ENCODE data around the gene VARS1. TPM values are rescaled to one million over a fixed set of nuclear protein-coding genes. Genes with fewer than 3 reads are reported as not detected.
"Not testable (repeated sequence)": the region's sequence is repeated elsewhere in the genome, so short reads cannot be mapped to it uniquely, and the experiment has no call there.

VARS1 gene
- 42.1 and 46.7 TPM in 2 replicates for total RNA-seq (2014; rRNA removed; shearing (Covaris generic))
- polyA plus RNA-seq (2014; cell fraction: nucleus; rRNA removed), result 123 and 136 TPM in 2 replicates

DNA sequence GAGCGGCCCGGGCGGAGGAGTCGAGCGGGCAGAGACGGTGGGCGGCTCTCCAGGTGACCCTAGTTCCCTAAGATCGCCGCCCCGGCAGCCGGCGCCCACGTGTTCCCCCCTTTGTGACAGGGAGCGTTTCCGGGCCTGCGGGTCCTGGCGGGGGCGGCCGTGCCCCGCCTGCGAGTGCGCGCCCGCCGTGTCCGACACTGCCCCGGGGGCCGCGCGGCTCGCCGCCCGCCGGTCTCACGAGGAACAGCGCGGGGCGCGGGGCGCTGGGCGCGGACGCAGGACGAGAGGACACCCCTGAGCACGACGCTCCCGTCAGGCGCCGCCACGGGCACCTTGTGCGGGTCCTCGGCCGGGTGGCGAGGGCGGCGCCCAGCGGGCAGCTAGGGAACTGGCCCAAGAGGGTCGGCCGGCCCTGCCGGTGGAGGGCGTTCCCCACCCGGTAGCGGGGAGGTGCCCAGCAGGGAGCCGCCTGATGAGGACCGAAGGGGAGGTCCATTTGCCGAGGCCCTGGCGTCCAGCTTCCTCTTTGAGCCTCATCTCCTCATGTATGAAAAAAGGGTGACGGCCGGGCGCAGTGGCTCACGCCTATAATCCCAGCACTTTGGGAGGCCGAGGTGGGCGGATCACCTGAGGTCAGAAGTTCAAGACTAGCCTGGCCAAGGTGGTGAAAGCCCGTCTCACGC is at the start of gene VARS1:
Gene VARS1, minus strand, starts transcription at position 137 of the 683 bp plus-strand sequence. CDS start 535 bp downstream, outside the sequence.
- peak; percentile 83 for DNase-seq (ENCODE audit: extremely low read depth, low read depth)

DNA sequence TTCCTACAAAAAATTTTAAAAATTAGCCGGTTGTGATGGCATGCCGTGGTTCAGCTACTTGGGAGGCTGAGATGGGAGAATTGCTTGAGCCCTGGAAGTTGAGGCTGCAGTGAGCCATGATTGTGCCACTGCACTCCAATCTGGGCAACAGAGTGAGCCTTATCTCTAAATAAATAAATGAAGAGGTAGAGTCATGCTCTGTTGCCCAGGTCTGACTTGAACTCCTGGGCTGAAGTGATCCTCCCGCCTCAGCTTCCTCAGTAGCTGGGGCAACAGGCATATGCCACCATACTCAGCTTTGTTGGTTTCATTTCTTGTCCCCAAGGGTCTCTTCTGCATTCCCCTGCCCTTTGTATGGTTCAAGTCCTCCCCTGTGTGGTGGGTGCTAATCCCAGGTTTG is 49.0 kb upstream of the VARS1 start:
- no peak for DNase-seq (ENCODE audit: extremely low read depth, low read depth)

DNA sequence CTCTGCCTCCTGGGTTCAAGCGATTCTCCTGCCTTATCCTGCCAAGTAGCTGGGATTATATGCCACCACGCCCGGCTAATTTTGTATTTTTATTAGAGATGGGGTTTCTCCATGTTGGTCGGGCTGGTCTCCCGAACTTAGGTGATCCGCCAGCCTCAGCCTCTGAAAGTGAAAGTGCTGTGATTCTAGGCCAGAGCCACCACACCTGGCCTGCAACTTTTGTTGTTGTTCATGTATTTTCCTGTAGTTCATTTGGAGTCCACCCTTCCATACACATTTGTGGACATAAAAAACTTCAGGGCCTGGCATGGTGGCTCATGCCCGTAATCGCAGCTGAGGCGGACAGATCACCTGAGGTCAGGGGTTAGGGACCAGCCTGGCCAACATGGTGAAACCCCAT is 46.5 kb upstream of the VARS1 start:
- no peak for DNase-seq (ENCODE audit: extremely low read depth, low read depth)

DNA sequence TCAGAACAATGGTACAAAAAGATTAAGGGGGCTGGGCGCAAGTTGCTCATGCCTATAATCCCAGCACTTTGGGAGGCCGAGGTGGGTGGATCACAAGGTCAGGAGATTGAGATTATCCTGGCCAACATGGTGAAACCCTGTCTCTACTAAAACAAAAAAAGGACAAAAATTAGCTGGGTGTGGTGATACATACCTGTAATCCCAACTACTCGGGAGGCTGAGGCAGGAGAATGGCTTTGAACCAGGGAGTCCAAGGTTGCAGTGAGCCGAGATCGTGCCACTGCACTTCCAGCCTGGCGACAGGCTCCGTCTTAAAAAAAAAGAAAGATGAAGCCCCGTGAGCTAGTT is 44.2 kb upstream of the VARS1 start:
- DNase-seq (ENCODE audit: extremely low read depth, low read depth), result not testable (repeated sequence)

DNA sequence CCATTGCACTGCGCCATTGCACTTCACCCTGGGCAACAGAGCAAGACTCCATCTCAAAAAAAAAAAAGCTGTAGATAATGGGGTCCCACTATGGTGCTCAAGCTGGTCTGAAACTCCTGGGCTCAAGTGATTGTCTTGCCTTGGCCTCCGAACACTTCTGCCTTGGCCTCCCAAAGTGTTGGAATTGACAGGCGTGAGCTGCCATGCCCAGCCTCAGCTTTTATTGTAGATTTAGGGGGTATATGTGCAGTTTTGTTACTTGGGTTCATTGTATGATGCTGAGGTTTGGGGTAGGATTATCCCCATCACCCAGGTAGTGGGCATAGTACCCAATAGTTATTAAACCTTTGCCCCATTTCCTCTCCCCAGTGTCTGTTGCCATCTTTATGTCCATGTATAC is 43.4 kb upstream of the VARS1 start:
- DNase-seq (ENCODE audit: extremely low read depth, low read depth), result no peak

DNA sequence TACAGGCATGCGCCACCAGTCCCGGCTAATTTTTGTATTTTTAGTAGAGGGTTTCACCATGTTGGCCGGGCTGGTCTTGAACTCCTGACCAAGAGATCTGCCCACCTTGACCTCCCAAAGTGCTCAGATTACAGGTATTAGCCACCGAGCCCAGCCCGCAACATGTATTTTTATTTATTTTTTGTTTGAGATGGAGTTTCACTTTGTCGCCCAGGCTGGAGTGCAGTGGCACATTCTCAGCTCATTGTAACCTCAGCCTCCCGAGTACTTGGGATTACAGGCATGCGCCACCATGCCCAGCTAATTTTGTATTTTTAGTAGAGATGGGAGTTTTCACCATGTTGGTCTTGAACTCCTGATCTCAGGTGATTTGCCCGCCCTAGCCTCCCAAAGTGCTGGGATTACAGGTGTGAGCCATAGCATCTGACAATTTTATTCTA is 42.6 kb upstream of the VARS1 start:
- DNase-seq (ENCODE audit: extremely low read depth, low read depth), result not testable (repeated sequence)

DNA sequence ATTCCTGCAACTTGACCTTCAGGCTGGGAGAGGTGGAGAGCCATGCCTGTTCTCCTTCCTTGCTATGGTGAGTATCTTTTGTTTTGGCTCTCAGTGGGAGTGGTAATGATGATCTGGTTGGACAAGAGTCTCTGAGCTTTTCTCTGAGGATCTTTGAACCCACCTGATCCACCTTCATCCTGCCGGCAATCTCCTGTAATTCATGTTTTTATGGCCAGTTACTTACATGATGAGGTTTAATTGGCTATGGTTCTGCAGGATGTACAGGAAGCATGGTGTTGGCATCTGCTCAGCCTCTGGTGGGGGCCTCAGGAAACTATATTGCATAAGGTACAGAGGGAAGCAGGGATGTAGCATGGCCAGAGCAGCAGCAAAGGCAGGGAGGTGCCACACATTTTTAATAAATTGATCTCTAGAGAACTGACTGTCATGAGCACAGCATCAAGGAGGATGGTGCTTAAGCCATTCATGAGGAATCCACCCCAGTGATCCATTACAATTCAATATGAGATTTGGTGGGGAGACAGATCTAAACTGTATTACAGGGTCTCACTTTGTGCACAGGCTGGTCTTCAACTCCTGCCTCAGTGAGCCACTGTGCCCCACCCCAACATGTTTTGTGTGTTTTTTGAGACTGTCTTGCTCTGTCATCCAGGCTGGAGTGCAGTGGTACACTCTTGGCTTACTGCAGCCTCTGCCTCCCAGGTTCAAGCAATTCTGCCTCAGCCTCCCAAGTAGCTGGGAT is 42.0 kb upstream of the VARS1 start:
- DNase-seq (ENCODE audit: extremely low read depth, low read depth), result no peak

DNA sequence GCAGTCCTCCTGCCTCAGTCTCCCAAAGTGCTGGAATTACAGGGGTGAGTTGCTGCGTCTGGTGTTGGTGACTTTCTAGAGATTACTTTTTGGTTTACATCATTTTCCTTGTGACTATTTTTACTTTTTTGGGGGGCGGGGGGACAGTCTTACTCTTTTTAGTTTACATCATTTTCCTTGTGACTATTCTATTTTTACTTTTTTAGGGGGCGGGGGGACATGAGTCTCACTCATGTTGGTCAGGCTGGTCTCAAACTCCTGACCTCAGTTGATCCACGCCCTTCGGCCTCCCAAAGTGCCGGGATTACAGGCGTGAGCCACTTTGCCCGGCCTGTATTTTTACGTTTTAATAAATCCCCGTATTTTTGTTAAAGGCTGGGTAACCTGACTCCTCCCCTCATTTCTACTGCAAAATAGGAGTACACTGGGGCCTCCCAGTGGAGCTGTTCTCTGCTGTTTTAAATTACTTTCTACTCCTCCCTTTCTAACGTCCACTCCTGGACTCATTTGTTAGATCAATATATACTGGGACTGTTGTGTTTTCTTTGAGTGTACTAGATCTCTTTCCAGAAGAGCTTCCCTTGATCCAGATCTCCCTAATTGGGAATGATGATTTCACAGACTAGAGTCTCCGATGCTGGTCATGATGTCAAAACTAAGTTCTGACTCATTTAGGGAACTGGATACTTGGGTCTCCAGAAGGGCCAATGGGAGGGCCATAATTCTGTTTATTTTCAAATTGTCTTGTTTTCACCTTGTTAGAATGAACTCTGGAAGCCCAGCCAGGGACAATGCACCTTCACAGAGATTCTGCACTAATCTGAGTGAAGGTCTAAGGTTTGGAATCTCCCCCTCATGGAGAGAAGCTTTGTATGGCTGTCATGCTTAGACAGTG is 41.2 kb upstream of the VARS1 start:
- DNase-seq (ENCODE audit: extremely low read depth, low read depth), result no peak

DNA sequence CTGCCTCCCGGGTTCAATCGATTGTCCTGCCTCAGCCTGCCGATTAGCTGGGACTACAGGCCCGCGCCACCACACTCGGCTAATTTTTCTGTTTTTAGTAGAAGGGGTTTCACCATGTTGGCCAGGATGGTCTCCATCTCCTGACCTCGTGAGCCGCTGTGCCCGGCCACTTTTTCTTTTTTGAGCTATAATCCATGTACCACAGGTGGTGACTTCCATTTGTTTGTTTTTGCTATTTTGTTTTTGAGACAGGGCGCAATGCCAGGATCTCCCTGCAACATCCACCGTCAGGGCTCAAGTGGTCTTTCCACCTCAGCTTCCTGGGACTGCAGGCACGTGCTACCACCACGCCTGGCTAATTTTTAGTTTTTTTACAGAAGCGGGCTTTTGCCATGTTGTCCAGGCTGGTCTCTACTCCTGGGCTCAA is 40.5 kb upstream of the VARS1 start:
- no peak for DNase-seq (ENCODE audit: extremely low read depth, low read depth)

DNA sequence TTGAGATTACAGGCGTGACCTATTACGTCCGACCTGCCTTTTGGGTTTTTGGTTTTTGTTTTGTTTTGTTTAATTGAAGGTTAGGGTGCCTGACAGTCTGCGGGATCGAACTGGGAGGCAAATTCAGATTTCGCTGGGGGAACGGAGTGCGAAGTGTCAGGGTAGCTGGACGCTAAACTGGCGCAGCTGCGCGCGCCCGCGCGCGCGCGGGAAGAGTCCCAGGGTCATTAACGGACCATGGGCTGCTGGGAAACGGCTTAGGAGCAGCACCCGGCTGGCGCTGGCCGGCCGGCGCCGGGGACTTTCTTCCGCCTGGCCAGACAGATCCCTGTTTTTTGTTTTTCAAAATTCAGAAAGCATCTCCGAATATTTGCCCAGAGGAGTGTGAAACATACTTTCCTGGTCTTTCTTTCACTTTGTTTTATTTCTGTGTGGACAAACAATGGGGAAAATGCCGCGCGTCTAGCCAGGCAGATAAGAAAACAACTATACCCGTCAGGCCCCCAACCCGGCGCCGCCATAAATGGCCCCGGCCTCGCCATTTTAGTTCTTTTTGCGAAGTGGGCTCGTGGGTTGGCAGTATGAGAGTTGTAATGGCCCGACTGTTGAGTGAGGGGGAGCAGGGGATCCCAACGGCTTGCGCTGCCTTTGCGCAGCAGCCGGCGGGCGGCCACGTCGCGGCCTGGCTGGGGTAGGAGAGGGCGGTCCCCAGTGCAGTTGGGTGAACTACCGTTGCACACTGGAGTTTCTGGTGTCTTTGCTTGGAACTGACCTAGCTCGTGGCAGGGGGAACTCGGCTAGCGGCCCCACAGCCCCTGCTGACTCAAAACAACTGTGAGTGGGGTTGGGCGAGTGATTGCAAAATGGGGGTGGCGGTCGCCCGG is 39.1 kb upstream of the VARS1 start:
- peak; percentile 81 for DNase-seq (ENCODE audit: extremely low read depth, low read depth)

DNA sequence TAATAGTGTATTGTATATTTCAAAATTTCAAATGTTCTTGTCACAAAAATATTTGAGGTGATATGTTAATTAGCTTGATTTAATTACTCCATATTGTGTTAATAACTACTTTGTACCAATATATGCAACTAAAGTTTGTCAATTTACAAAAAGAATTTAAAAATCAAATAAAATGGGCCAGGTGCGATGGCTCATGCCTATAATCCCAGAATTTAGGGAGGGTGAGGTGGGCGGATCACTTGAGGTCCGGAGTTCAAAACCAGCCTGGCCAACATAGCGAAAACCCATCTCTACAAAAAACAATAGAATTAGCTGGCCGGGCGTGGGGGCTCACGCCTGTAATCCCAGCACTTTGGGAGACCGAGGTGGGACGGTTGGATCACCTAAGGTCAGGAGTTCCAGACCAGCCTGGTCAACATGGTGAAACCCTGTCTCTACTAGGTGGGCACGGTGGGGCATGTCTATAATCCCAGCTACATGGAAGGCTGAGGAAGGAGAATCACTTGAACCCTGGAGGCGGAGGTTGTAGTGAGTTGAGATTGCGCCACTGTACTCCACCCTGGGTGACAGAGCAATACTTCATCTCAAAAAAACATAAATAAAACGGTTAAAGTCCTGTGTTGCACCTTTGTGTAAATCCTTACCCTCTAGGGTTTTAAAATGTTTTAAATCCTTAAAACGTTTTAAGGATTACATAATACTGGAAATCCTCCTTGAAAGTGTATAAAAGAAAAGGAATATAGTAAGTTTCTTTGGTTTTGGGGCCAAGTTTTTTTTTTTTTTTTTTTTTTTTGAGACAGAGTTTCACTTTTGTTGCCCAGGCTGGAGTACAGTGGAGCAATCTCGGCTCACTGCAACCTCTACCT is 36.0 kb upstream of the VARS1 start:
- DNase-seq (ENCODE audit: extremely low read depth, low read depth), result no peak

DNA sequence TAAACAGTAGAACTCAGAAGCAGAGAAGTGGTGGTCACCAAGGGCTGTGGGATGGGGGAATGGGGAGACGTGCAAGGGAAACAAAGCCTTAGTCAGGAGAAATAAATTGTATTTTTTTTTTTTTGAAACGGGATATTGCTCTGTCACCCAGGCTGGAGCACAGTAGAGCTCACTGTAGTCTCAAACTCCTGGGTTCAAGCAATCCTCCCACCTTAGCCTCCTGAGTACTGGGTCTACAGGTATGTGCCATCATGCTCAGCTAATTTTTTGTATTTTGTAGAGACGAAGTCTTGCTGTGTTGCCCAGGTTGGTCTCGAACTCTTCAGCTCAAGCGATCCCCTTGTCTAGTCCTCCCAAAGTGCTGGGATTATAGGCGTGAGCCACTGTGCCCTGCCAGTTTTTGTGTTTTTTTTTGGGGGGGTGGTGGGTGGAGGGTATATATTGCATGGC is 35.4 kb upstream of the VARS1 start:
- DNase-seq (ENCODE audit: extremely low read depth, low read depth), result no peak

DNA sequence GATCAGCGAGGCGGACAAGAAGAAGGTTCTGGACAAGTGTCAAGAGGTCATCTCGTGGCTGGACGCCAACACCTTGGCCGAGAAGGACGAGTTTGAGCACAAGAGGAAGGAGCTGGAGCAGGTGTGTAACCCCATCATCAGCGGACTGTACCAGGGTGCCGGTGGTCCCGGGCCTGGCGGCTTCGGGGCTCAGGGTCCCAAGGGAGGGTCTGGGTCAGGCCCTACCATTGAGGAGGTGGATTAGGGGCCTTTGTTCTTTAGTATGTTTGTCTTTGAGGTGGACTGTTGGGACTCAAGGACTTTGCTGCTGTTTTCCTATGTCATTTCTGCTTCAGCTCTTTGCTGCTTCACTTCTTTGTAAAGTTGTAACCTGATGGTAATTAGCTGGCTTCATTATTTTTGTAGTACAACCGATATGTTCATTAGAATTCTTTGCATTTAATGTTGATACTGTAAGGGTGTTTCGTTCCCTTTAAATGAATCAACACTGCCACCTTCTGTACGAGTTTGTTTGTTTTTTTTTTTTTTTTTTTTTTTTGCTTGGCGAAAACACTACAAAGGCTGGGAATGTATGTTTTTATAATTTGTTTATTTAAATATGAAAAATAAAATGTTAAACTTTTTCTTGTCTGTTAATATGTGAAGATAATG is 34.2 kb upstream of the VARS1 start:
- DNase-seq (ENCODE audit: extremely low read depth, low read depth), result peak; percentile 41

DNA sequence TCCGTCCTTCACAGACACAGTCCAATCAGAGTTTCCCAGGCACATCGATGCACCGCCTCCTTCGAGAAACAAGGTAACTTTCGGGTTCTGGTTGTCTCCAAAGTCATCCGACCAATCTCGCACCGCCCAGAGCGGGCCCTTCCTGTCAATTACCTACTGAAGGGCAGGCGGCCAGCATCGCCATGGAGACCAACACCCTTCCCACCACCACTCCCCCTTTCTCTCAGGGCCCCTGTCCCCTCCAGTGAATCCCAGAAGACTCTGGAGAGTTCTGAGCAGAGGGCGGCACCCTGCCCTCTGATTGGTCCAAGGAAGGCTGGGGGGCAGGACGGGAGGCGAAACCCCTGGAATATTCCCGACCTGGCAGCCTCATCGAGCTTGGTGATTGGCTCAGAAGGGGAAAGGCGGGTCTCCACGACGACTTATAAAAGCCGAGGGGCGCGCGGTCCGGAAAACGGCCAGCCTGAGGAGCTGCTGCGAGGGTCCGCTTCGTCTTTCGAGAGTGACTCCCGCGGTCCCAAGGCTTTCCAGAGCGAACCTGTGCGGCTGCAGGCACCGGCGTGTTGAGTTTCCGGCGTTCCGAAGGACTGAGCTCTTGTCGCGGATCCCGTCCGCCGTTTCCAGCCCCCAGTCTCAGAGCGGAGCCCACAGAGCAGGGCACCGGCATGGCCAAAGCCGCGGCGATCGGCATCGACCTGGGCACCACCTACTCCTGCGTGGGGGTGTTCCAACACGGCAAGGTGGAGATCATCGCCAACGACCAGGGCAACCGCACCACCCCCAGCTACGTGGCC is 31.9 kb upstream of the VARS1 start, which contains the start of gene HSPA1B:
Gene HSPA1B, plus strand, starts transcription at position 453 of the 794 bp plus-strand sequence. Its CDS starts 213 bp downstream, at position 666.
- DNase-seq (ENCODE audit: extremely low read depth, low read depth), result peak; percentile 99

DNA sequence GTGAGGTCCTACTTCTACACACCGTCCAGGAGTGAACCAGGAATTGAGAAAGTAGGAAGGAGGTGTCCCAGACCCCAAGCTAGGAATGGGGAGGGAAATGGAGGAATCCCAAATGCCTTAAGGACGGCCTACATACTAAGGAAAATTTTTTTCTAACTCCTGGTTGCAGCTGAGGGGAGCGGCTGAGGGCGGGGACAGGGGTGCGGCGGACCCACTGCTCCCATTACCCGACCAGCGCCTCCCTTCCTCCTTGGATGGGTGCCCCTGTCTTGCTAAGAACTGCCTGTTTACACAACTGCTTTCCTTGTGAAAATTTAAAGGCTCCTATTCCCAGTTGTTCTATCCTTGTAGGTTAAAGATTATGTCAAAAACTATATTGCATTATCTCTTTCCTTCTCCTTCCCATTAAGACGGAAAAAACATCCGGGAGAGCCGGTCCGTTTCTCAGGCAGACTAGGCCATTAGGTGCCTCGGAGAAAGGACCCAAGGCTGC is 31.3 kb upstream of the VARS1 start:
- DNase-seq (ENCODE audit: extremely low read depth, low read depth), result peak; percentile 56

DNA sequence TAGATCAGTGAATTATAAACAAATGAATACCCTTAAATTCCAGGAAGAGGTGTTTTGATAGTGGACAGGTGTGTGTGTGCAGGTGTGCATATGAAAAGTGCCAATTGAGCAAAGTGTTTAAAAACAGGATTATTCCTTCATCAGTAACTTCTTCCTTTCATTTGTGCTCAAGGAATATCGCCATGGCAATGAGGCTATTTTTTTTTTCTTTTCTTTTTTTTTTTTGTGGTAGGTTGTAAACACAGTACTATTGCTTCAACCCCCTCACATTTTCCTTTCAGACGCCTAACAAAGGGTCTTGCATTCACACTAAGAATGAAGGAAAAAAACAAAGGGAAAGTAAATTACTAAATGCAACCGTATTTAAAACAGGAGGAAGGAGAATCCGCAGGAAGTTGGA is 30.0 kb upstream of the VARS1 start:
- no peak for DNase-seq (ENCODE audit: extremely low read depth, low read depth)

DNA sequence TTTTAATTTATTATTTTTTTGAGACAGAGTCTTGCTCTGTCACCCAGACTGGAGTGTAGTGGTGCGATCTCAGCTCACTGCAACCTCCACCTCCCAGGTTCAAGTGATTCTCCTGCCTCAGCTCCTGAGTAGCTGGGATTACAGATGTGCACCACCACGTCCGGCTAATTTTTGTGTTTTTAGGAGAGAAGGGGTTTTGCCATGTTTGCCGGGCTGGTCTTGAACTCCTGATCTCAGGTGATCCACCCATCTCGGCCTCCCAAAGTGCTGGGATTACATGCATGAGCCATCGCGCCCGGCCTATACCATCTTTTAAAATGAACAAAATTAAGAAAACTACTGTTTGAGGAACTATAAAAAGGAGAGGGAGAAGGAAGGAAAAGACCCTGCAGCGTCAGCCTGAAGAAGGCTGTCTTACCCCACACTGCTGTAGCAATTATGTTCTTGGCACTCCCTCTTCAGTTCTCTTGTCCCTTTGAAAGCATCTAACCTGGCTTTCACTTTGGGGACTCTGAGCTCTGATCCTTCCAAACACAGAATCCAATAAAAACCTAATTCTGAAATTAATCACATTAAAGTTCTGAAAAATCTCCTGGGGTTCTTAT is 28.1 kb upstream of the VARS1 start:
- DNase-seq (ENCODE audit: extremely low read depth, low read depth), result not testable (repeated sequence)

Data from NCI-H460 (cell line).